Measurements from ENCODE around the gene TMEM236.

Gene TMEM236

DNA sequence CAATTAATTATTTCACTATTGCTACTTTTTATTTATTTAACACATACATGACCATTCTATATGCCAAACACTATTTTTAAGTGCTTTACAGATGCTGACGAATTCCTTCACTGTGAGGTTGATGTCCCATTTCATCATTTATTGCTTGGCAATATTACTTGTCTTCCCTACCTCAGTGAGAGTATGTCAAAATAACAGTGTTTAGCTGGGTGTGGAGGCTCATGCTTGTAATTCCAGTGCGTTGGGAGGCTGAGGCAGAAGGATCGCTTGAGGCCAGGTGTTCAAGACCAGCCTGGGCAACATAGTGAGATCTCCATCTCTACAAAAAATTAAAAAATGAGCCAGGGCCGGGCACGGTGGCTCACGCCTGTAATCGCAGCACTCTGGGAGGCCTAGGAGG lies 37.4 kb downstream of the TMEM236 start:
- no peak for DNase-seq

- no peak for DNase-seq
Observed at GRCh38 chr10:17790651-17791050, 38.6 kb downstream of the TMEM236 start.

GRCh38 chr10:17792991-17793390 lies 41.0 kb downstream of the TMEM236 start:
- no peak for DNase-seq

- no peak for DNase-seq
Observed at GRCh38 chr10:17793823-17794644, 42.0 kb downstream of the TMEM236 start.

- DNase-seq, result no peak
Observed at GRCh38 chr10:17795083-17795482, 43.1 kb downstream of the TMEM236 start.

GRCh38 chr10:17795813-17796594 lies 44.0 kb downstream of the TMEM236 start:
- no peak for DNase-seq

GRCh38 chr10:17801507-17801906 lies 49.5 kb downstream of the TMEM236 start:
- DNase-seq, result no peak

GRCh38 chr10:17802350-17802749 lies 50.3 kb downstream of the TMEM236 start:
- DNase-seq, result no peak

- no peak for DNase-seq
Observed at GRCh38 chr10:17802976-17803375, 51.0 kb downstream of the TMEM236 start.

DNA sequence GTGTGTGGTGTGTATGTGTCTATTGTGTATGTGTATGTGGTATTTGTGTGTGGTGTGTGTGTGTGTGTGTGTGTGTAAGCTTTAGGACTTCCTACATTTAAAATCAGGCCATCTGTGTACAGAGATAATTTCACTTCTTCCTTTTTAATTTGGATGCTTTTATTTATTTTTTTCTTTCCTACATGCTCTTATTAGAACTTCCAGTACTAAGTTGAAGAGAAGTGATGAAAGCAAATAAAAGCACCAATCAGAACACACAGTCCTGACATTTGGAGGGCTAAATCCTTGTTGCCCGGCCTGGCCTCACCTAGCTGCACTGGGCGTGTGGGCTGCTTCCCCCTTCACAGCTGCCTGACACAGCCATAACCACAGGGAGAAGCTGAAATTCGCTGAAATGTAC lies 53.3 kb downstream of the TMEM236 start:
- DNase-seq, result no peak

DNA sequence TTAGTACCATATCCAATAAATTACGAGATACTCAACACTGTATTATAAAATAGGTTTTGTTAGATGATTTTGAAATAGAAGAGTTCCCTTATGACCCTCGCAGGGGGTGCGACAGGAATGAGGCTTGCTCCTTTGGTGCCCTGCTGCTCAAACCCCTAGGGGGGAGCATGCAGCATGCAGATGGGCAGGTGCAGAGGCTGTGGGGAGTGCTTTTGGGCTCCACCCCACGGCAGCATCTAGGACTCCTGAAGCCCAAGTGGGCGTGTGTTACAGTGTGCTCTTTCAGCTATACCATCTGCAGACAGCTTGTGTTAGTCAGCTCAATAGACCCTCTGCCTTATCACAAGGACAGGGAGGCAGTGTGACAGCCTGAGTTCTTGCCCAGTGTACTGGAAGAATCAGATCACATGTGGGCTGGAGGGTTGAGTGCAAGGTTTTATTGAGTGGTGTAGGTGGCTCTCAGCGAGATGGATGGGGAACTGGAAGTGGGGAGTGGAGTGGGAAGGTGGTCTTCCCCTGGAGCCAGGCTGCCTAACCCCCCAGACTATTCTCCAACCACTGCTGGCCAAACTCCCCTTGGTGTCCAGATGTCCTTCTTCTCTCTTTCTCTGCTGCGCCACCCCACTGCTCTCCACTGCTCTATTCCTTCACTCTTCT lies 54.0 kb downstream of the TMEM236 start:
- no peak for DNase-seq

DNA sequence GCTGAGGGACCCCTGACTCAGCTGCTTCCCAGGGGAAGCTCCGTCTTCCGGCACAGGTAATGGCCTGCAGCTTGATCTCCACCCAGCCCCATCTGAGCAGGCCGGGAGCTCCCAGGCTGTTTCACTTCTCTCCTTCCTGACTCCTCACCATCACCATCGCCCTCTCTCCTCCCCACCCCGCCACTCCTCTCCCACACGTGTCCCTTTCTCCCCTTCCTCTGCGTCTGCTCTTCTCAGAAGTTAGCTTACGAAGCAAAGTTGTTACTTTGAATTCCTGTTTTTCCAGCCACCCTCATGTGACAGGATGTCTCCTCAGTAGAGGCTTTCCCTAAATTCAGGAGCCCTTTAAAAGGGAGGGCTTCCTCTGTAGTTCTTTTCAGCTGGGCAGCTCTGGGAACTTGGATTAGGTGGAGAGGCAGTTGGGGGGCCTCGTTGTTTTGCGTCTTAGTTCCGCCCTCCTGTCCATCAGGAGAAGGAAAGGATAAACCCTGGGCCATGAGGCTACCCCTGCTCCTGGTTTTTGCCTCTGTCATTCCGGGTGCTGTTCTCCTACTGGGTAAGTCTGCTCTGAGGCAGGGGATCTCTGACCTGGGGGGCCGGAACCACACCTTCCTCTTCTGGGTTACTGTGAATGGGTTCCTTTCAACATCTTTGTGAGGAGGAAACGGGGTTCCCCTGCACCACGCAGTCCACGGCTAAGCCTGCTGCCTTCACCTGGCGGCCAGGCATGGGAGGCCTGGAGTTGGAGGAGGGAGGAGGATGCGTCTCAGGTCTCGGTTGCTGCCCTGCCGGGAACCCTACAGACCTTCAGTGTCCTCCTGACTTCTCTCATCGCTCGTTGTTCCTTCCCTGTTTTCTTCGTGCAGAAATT lies 57.2 kb downstream of the TMEM236 start, which contains the start of gene MRC1:
TSS of gene MRC1 (plus strand) at position 378 of the 871 bp plus-strand sequence. CDS start at position 496, 118 bp downstream.
- no peak for DNase-seq

DNA sequence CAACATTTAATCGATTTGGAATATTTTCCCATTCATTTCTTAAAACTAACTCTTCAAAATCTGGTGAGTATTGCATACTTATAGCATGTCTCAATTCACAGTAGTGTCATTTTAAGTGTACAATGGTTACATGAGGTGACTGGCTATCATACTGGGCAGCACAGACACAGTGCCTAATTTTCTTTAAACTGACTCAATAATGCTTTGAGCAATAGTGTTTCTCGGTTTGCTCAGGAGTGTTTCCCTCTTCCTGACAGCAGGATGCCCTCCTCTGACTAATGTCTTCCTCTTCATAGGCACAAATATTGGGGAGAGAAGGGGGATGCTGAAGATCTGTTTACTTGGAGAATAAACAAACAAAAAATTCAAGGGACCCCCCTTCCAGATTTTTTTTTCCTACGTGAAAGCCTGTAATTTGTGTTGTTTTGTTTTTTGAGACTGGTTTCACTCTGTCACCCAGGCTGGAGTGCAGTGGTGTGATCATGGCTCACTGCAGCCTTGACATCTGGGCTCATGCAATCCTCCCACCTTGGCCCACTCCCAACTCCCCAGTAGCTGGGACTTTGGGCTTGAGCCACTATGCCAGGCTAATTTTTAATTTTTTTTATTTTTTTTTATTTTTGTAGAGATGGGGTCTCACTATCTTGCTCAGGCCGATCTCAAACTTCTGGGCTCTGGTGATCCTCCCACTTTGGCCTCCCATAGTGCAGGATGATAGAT lies 59.3 kb downstream of the TMEM236 start:
- peak; percentile 10 for DNase-seq

DNA sequence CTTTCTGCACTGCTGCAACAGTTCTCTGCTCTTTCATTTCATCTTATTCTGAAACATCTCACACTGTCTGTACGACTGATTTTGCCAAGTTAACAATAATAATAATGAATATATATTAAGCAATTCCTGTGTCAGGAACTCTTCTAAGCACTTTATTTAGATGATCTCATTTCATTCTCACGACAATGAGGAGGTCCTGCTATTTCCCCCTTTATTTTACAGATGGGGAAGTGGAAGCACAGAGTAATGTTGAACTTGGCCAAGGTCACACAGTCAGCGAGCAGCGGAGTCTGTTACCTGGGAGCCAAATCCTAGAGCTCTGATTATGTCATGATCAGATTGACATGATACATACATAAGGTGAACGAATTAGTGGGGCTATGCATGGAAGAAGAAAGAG lies 63.0 kb downstream of the TMEM236 start:
- no peak for DNase-seq

DNA sequence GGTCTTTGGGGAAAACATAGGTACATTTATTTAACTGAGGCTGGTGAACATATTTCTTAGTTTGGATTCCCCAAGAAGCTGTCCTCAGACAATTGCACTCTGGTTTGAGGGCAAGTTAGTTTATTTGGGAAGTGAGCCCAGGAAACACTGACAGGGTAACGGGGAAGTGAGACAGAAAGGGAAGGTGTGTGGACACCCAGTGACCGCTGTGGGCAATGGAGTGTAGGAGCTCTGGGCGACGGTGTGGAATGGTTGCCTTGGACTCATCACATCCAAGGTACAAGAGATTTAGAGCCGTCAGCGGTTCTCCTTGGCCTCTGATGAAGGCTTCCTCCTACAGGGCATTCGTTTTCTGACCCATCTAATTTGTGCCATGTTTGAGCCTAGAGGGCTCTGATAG lies 64.2 kb downstream of the TMEM236 start:
- DNase-seq, result no peak

DNA sequence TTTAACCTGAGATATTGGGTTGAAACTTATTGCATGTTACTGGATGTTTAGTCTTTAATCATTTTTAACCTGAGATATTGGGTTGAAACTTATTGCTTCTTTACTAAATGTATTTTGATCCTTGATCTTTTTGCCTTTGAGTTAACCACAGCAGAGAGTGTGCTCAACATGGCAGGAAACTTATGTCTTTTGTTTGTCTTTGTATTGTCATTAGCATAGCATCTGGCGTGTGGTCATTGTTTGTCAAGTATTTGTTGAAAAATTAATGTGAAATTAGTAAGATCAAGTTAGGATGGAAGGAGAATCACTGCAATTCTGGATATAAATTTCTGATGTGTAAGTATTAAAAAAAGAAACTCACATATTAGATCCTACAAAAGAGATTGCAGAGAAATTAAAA lies 65.3 kb downstream of the TMEM236 start:
- DNase-seq, result no peak

DNA sequence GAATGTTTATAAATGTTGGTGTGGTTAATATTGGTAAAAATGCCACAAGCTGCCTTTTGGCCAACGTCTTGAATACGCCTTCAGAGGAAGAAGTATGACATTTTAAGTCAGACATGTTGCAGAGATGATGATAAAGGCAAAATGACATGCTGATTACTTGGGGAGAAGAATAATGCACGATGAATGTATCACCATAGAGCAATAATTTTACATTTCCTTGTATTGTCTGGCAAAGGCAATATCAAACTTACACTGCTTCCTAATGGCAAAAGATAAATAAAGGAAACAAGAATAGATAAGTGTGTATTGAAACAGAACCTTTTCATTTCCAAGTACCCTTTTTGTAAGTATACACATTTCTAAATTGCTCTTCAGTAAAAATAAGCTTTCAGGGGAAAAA lies 65.8 kb downstream of the TMEM236 start:
- no peak for DNase-seq

DNA sequence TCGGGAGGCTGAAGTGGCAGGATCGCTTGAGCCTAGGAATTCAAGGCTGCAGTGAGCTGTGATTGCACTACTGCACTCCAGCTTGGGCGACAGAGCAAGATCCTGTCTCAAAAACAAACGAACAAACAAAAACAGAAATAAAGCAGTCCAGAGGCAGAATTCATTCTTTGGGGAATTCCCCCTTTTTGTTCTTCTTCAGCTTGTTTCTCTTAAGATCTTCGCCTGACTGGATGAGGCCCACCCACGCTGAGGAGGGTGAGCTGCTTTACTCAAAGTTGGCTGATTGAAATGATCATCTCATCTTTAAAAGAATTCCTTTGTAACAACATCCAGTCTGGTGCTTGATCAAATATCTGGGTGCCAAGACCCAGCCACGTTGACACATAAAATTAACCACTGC lies 67.8 kb downstream of the TMEM236 start:
- DNase-seq, result no peak

GRCh38 chr10:17820943-17821342 lies 68.9 kb downstream of the TMEM236 start:
- DNase-seq, result no peak

GRCh38 chr10:17821893-17822292 lies 69.9 kb downstream of the TMEM236 start:
- no peak for DNase-seq

DNA sequence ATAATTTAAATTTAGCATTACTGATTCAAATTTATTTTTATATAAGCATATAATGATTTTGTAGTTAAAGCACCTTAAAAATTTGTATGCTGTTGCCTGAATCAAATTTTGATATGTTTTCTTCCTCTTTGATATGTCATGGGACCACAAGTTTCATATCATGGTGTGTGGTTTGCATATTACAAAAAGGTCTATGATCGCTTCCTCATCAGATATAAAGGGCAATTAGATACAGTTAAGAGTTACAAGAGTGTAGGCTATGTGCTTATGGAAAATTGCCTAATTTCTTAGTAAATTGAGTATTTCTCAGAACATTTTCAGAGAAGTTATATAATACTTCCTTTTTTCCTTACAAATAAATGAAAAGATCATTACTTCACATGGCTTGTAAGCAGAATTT lies 79.3 kb downstream of the TMEM236 start:
- DNase-seq, result no peak

- DNase-seq, result no peak
Observed at GRCh38 chr10:17831896-17832295, 79.9 kb downstream of the TMEM236 start.
